HG03571 (cell line): Measurements from ENCODE around the gene MAP3K20.
A peak's percentile ranks its signal among the peaks of the same experiment; 100 is the strongest.
"Not testable (repeated sequence)": the region's sequence is repeated elsewhere in the genome, so short reads cannot be mapped to it uniquely, and the experiment has no call there.

Experiments used
- ATAC-seq: cut with Tn5 transposase; IDR thresholded peaks from one replicate; pipeline ENCODE4 v1.9.1; 2021; ENCODE audit not compliant: unreplicated experiment

Gene MAP3K20

DNA sequence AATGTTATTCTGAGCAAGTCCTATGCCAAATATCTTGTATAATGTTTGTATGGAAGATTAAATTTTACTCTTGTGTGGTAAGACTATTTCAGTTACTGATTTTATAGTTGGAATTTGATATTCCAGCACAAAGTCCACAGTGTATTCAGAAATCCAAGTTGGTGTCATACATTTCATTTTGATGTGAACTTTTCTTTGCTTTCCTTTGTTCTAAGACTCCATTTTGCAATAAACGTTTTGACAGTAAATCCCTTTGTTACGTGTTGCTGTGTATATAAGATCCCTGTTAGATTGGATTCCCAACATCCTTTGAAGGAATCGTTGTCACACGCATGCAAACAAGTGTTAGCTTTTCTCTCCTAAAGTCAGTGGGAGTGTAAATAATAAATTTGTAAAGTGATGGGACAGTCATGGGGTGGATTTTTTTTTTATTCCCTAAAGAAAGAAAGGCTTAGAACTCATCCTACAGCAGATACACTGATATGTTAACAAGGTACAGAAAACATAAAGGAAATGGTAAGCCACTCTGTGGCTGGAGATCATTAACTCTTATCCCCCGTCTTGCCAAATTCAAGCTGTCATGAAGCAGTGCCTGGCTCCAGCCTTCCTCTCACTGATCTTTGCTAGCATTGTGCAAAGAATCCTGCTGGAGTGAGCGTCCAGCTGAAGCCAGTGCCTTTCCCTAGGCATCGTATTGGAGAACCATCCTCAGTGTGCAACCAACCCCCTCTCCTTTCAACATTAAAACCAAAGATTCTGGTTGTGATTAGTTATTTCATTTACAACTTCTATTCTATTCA is 151.5 kb downstream of the MAP3K20 start:
- ATAC-seq: no peak

DNA sequence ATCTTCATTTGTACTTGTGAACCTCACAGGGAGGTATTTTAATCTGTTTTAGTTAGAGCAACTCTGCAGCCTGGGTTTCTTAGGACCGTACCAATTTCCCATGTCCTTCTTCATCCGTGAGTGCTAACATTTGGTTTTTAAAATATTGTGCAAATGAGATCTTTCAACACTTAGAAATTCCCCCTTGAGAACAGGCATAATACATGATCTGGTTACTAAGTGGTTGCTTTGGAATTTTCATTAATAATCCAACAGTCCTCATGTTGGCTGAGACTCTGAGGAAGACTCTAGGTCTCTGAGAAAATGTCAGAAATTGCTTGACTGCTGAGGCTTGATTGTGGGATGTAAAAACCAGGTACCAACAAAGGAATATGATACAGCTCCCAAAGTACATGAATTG is 153.4 kb downstream of the MAP3K20 start:
- ATAC-seq: no peak

DNA sequence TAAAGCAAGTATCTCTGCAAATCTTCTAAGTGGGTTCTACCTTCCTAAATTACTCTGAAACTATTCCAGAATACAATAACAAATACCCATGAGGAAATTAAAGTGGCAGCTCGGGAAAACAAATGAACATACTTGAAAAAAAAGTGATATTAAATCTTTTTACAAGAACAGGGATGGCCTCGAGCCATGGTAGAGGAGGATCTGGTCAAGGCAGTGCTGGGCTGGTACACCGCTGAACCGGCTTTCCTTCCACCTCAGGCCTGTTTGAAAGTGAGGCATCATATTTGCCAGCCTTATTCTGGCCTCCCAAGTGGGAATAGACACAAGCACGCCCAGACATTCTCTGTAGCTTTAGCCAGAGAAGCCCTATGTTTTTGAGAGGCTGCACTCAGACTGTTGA is 154.5 kb downstream of the MAP3K20 start:
- no peak for ATAC-seq

DNA sequence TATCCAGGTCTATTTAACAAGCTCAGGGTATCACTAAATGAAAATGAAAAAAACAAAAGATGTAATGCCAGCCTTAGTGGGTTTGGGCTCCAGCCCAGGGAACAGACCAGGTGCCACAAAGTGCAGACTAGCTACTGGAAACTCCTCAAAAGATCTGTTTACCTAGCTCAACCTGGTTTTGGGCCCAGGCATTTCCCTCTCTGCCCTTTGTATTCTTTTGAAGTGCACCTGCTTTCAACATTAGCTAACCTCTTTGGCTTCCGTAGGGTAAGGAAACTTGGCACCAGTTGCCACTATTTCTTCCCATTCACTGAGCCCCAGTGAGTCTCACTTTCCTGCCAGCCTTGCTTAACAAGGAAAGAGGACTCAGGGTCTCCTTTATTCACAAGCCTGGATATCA is 155.4 kb downstream of the MAP3K20 start:
- no peak for ATAC-seq

DNA sequence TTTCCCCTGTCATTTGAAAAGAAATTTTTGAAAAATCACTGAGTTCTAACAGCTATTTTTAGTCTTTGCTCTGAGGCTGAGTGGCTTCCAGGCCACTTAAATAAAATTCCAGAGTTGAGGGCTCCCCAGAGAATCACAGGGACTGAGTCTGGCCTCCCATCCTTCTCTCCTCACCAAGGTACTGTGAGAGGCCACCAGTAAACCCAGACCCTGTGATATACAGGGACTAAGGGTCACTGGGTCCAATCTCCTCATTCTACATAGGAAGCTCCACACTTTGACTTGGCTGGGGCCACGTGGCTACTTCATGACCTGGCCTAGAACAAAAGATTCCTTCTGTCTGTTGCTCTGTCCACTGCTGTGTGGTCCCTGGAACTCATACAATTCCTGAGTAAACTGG is 155.8 kb downstream of the MAP3K20 start:
- no peak for ATAC-seq

DNA sequence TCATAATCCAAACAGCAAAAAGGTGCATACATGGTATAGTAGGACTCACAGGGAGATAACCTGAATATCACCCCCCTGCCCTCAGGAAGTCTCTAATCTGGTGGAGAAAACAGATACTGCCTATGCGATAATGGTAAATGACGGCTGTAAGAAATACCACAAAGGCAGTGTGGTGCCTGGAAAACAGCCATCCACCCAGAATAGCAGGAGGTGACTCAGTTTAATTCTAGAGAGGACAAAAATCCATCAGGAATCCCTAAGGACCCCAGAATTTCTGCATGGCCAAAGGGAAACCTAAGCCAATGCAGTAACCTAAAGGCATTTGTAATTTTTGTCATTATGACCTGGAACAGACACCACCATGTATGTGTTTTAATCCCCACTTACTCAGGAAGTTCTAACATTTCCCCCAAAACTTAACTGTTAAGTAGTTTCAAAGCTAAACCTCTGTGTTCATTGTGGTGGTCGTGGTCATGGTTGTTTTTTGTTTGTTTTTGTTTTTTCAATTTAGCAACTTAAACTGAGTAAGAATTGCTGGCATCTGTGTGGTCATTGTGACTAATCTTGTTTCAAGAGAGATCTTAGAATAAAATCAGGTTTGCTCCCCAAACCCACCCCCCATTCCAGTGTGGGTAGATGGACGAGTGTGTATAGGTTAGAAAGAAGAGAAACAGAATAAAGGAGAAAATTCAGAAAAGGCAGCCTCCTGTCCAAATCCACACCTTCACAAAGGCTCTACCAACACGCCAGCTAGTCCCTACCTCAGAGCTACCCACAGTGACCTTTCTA is 157.5 kb downstream of the MAP3K20 start:
- ATAC-seq: no peak

DNA sequence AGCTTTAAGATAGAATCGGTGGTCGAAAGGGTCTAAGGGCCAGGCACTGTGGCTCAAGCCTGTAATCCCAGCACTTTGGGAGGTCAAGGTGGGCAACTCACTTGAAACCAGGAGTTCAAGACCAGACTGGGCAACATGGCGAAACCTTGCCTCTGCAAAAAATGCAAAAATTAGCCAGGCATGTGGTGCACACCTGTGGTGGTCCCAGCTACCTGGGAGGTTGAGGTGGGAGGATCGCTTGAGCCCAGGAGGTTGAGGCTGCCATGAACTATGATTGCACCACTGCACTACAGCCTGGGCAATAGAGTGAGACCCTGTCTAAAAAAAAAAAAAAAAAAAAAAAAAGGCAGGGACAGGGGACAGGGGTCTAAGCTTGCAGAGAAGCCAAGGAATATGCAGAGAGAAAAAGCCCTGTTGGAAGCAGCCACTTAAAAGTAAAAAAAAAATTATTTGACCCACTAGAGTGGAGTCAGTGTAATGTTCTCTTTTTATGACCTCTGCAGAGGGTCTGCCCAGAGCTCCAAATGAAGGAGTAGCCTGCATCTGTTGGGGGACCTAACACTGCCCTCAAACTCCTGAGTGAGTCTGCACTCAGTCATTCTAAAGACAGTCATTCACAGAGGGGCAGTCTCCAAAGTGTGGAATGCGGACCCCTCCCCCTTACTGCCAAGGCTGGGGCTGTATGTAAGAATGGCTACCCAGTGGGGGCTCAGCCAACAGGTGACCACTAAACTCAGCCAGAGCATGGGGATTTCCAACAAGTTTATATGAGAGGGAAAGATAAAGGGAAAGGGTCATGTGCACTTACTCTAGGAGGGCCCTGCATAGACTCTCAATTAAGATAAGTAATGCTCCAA is 160.5 kb downstream of the MAP3K20 start:
- no peak for ATAC-seq

DNA sequence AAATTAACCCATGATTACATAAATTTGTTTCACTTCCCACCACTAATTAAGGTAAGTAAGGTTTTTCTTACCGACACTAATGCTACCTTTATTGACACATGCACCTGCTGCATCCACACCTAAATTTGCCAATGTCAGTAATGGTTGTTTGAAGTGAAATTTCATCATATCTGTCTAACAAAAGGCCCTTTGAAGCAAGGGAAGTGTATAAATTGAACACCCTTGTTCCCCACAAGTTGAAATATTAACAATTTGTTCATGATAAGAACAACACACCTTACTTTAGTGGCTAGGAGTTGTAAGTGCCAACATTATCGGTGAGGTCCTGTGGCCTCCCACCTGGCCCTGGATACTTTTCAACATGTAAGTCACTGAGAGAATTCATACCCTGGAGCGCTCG is 162.7 kb downstream of the MAP3K20 start:
- no peak for ATAC-seq

DNA sequence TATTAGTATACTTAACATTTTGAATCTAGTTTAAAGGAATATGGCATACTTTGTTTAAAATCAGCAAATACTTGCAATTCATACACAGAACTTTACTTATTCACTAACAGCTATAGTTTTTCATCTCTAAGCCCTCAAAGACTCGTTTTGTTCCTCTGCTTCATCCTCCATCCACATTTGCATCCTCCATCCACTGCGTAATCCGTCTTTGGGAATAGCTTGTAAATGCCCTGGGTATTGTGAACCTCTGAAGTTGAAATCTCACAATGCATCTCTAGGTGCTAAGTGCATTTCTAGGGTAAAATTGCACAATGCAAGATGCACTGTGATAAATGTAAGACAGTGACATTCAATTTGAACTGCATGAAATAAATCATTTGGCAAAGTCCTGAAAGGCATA is 163.2 kb downstream of the MAP3K20 start:
- ATAC-seq: no peak

DNA sequence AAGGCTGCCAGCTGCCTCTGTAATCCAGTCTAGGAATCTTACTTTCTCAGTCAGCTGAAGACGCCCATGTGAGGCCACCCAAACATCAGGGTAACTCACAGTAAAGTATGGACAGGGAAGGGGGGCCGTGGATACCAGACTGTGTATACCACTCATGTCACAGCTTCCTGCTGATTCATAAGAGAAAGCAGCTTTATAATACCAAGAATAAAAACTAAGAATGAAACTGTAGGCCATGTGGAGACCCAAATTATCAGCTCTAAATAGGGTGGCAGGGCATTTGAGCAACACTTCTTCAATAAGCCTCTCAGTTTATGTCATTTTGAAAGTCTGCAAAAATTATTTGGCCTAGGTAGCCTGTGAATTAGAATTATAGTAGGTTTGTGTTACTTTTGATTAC is 164.0 kb downstream of the MAP3K20 start:
- ATAC-seq: peak; percentile 99

DNA sequence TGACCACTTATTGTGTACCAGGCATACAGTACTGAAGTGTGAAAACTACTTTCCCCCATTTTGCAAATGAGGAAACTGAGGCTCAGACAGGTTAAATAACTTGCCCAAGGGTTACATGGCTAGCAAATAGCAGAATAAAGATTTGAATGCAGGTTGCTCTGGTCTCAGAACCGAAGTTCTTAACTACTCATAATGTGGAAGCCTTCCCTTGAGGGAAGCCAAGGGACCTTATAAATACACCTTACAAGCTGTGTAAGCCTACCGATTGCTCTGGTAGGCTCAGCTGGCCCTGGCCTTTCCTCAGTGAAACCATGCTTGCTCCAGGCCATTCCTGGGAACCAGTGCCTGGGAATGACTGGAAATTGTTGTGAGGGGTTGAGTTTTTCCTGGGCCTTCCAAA is 164.4 kb downstream of the MAP3K20 start:
- ATAC-seq: peak; percentile 3

DNA sequence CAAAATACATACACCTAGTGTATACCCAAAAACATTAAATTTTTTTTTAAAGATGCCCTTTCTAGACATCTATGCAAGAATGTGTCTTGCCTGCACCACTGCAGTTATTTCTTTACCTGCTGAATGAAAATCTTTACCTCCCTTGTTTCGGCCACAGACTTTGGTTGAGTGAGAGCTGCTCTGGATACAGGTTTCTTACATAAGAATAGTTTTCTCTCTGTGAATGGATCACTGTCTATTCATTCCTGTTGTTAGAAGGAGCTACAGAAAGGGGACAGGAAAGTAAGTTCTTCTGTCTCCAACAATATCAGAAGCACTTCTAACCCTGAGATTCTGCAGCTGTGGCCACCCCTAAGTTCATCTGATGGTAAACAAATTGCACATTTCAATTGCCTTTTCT is 166.0 kb downstream of the MAP3K20 start:
- no peak for ATAC-seq

DNA sequence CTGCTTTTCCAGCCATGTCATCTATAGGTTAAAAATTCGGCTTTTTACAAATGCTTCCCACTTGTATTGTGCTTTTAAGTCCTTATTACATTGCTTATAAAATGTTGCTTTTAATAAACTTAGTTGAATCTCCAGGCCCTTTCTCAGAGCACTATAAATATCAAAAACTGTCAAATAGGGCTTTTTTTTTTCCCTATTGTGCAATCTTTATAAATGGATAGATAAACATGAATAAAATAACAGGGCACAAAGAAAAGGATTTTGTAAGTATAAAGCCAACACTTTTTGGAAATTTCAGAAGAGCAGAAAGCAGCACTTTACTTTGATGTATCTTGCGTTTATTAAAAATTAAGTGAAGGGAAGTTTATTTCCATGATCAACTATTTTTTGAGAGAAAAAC is 171.5 kb downstream of the MAP3K20 start:
- ATAC-seq: no peak

DNA sequence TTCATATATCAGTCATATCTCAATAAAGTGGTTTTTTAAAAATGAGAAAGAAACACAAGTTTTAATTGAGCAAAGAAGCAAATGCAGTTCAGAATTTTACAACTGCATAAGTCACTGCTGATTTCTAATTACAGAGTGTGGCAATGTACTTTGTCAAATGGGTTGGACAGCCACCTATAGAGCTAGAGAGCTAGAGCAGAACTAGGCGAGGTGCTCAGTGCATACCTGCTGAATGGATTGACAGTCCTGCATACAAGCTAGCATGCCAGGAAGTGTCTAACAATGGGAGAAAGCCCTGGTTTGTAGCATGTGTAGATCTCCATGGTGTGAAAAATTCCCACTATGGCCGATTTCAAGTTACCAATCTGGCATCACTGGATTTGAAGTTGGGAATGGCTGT is 172.7 kb downstream of the MAP3K20 start:
- no peak for ATAC-seq

DNA sequence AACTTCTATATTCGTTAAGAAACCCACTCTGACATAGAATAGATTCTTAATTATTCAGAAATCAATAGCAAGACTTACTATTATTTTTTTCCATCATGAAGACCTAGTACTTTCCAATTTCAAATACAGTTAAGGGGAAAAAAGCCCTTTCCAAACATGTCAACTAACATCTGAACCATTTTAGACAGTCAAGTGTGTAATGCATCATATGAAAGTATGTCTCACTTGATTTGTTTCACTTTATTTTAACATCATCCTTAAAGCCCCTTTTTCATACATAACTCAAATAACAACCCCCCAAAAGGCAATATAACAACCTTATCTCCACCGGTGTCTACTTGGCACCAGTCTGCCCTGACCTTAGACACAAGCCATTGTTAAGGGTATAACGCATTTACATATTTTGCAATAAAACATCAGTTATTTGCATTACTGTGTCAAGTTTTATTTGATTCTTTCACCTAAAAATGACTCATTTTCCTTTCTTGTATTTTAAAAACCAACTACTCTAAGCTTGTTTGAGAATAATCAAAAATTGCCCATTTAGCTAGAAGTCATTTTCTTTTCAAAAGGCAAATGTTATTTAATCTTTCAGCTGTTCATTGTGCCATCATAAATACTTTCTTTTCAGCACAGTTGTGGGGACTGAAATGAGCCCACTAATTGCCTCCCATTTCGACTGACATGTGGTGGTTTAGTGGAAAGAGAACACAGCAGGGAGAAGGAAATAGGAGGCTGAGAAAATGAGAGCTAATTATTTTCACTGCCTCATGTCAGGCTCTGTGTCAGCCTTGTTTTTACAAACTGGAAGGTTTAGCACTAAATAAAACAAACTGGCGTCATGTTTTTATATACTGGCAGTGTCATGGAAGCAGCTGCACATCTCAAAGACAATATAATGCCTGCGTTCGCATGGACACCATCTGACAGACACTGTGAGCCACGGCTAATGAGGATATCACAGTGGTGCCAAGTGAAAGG is 174.3 kb downstream of the MAP3K20 start:
- ATAC-seq: no peak

DNA sequence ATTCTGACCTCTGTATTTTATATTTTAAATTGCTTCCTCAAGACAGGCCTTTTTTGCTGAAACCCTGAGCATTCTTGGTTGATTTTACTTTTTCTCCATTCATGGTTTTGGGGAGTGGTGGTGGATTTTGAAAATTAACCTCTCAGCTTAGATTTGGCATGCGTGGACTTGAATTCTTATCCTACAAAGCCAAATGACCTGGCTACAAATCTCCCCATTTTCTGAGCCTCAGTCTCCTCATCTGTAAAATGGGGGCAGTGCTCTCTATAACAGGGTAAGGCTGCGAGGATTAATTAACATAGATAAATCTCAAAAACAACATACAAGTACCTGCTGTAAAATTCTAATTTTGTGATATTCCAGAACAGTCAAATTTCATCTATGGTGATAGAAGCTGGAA is 175.6 kb downstream of the MAP3K20 start:
- ATAC-seq: no peak

DNA sequence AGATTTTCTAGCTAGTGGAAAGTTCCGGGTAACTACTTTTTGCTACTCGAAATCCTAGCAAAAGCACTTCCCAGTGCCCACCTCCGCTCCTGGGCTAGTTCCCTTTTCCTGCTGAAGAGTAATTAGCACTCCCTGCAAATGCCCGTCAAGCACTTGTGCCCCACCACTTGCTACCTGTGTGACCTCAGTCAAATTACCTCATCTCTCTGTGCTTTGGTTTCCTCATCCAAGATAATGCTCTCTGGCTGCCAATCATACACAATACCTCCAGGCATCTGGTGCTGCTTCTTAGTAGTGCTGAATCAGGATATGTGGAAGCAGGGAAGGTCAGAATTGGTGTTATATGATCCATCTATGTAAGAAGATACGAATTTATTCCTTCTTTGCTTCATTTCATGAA is 176.9 kb downstream of the MAP3K20 start:
- no peak for ATAC-seq

DNA sequence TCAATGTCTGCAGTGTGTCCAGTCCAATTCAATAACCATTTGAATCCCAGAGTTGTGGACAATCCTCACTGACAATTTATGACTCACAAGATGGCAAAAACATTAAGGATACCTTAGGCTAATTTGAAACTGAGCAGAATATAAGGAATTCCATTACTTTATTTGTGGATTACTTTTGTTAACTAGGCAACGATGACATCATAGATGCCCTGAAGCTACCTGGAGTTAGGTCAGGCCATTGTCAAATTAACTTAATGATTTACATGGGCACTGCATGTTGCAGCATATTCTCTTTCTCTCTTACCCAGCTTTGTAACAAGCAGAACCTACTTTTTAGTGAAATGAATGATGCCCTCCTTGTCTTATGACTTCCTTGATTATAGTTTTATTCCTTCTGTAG is 179.0 kb downstream of the MAP3K20 start:
- ATAC-seq: no peak

DNA sequence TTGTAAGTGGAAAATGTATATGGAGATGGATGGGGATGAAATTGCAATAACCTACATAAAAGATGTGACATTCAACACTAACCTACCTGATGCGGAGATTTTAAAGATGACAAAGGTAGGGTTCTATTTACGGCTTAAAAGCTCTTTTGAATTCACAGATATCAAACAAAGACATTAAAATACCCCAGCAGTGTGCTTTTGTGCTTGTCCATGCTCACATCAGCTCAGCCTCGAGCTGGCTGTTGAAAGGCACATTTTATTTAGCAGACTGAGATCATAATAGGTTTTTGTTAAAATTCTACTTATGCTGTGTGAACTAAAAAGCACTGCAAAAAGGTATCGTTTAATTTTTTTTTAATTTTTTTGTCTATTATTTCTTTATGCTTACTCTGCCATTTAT is 183.1 kb downstream of the MAP3K20 start:
- ATAC-seq: no peak

DNA sequence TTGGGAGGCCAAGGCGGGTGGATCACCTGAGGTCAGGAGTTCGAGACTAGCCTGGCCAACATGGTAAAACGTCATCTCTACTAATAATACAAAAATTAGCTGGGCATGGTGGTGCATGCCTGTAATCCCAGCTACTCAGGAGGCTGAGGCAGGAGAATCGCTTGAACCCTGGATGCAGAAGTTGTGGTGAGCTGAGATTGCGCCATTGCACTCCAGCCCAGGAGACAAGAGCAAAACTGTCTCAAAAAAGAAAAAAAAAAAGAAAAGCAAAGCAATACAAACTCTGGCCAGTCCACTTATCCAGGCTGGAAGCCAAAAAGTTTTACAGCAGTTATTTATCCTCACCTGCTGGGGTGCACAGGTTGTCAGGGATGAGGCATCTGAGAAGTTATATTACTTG is 186.7 kb downstream of the MAP3K20 start:
- not testable (repeated sequence) for ATAC-seq
